ENCODE results near the gene NEK8.
"Not testable (repeated sequence)": the region's sequence is repeated elsewhere in the genome, so short reads cannot be mapped to it uniquely, and the experiment has no call there.

NEK8 gene

DNA sequence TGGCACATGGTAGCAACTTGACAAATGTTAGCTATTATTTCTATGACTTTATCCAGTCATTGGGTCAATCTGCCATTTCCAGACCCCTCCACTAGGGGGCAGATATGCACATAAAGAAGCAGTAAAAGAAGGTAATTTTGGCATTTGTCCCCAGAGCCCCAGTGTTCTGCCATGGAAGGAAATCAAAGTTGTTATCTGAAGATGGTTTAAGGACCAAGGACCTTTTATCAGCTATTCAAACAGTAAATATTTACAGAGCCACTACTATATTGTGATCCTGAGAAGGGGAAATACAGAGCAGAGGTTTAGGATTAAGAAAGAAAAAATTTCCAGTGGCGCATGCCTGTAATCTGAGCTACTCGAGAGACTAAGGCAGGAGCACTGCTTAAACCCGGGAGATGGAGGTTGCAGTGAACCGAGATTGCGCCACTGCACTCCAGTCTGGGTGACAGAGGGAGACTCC, 35.2 kb downstream of the NEK8 start:
- no peaks in the 10 kb centered on the region for H3K27me3 ChIP-seq (ENCODE audit: control insufficient read depth, insufficient read depth, low read length)
- no peak overlapping the region for H3K4me3 ChIP-seq (ENCODE audit: low read depth, low read length)
- H3K79me2 ChIP-seq, result peaks cover 3% of the 10 kb centered on the region
- H3K4me2 ChIP-seq (ENCODE audit: low read length), result no peak overlapping the region
- TF ChIP-seq, protein P1, sequence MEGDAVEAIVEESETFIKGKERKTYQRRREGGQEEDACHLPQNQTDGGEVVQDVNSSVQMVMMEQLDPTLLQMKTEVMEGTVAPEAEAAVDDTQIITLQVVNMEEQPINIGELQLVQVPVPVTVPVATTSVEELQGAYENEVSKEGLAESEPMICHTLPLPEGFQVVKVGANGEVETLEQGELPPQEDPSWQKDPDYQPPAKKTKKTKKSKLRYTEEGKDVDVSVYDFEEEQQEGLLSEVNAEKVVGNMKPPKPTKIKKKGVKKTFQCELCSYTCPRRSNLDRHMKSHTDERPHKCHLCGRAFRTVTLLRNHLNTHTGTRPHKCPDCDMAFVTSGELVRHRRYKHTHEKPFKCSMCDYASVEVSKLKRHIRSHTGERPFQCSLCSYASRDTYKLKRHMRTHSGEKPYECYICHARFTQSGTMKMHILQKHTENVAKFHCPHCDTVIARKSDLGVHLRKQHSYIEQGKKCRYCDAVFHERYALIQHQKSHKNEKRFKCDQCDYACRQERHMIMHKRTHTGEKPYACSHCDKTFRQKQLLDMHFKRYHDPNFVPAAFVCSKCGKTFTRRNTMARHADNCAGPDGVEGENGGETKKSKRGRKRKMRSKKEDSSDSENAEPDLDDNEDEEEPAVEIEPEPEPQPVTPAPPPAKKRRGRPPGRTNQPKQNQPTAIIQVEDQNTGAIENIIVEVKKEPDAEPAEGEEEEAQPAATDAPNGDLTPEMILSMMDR (IDR thresholded peaks at IDR 0.05), result peak; percentile 96
- H3K9me3 ChIP-seq (ENCODE audit: control insufficient read depth, low read length), result no peaks in the 10 kb centered on the region
- no peaks in the 10 kb centered on the region for H3K36me3 ChIP-seq (ENCODE audit: control insufficient read depth, insufficient read depth, low read length)
- peak overlapping the region; percentile 24 for H3K27ac ChIP-seq
- H3K9ac ChIP-seq, result no peak overlapping the region
- H3K4me1 ChIP-seq, result peaks cover 2% of the 10 kb centered on the region
- H2AFZ ChIP-seq, result no peak overlapping the region

DNA sequence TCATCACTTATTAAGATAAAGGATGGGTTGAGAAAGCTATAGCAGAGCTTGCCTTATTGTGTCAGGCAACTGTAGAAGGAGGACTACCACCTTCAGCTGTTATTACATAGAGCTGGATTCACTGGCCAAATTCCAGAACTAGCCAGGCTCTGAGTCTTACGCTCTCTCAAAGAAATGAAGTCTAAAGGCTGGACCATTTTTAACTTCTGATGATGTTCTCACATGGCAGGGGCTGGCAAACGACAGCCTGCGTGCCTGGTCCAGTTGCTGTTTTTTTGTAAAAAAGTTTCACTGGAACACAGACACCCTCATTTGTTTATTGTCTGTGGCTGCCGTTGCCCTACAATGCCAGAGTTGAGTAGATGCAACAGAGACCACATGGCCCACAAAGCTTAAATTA, 36.5 kb downstream of the NEK8 start:
- Histone ChIP-seq H3K27ac (no peak overlapping the region), H2AFZ (no peak overlapping the region), H3K27me3 (ENCODE audit: control insufficient read depth, insufficient read depth, low read length) (no peaks in the 10 kb centered on the region), H3K4me3 (ENCODE audit: low read depth, low read length) (no peak overlapping the region), H3K79me2 (peaks cover 8% of the 10 kb centered on the region), H3K36me3 (ENCODE audit: control insufficient read depth, insufficient read depth, low read length) (no peaks in the 10 kb centered on the region), H3K9ac (no peak overlapping the region), H3K9me3 (ENCODE audit: control insufficient read depth, low read length) (no peaks in the 10 kb centered on the region), H3K4me2 (ENCODE audit: low read length) (no peak overlapping the region), H3K4me1 (peaks cover 2% of the 10 kb centered on the region)
- TF ChIP-seq, protein P1 (IDR thresholded peaks at IDR 0.05), result no peak

DNA sequence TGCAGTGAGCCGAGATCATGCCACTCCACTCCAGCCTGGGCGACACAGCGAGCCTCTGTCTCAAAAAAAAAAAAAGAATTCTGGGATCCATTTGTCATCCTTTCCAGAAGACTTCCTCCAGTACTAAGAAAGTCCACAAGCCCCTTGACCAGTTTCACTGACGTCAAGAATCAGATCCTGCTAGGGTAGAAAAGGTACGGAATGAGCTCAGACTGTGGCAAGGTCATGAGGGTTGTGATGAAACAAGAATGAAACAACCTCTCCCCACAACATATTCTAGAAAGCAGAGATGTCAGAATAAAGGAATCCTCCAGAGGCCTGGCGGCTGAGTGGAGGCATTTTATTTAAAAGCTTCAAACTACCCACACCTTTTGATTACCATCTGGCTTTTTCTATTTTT, 45.1 kb downstream of the NEK8 start:
- TF ChIP-seq, protein P1 (IDR thresholded peaks at IDR 0.05), result no peak
- Histone ChIP-seq H3K4me3 (ENCODE audit: low read depth, low read length) (no peak overlapping the region), H3K4me1 (no peaks in the 10 kb centered on the region), H2AFZ (no peak overlapping the region), H3K4me2 (ENCODE audit: low read length) (no peak overlapping the region), H3K36me3 (ENCODE audit: control insufficient read depth, insufficient read depth, low read length) (no peaks in the 10 kb centered on the region), H3K79me2 (peaks cover 37% of the 10 kb centered on the region), H3K27me3 (ENCODE audit: control insufficient read depth, insufficient read depth, low read length) (no peaks in the 10 kb centered on the region), H3K9me3 (ENCODE audit: control insufficient read depth, low read length) (no peaks in the 10 kb centered on the region), H3K9ac (no peak overlapping the region), H3K27ac (no peak overlapping the region)

DNA sequence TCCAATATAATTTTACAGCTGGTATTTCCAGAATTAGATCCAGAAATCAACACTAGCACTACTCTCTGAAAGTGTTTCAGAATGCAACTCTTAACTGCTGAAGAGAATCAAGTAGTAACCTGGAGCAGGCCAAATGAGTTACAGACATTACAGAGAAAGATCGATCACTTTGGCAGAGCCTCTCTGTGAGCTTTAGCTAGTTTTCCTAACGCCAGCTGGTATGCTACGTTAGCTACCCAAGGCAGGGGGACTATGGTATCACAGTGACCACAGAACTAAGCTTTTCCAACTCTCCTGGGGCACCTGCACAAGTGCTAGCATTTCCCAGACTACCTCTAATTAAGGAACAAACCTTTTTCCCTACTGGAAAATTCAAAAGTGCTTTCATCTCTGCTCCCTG, 45.6 kb downstream of the NEK8 start:
- Histone ChIP-seq H3K4me3 (ENCODE audit: low read depth, low read length) (no peak overlapping the region), H3K79me2 (peaks cover 42% of the 10 kb centered on the region), H3K9ac (no peak overlapping the region), H2AFZ (no peak overlapping the region), H3K9me3 (ENCODE audit: control insufficient read depth, low read length) (no peaks in the 10 kb centered on the region), H3K27ac (no peak overlapping the region), H3K27me3 (ENCODE audit: control insufficient read depth, insufficient read depth, low read length) (no peaks in the 10 kb centered on the region), H3K4me2 (ENCODE audit: low read length) (no peak overlapping the region), H3K4me1 (no peaks in the 10 kb centered on the region), H3K36me3 (ENCODE audit: control insufficient read depth, insufficient read depth, low read length) (no peaks in the 10 kb centered on the region)
- TF ChIP-seq, protein P1 (IDR thresholded peaks at IDR 0.05), result no peak

DNA sequence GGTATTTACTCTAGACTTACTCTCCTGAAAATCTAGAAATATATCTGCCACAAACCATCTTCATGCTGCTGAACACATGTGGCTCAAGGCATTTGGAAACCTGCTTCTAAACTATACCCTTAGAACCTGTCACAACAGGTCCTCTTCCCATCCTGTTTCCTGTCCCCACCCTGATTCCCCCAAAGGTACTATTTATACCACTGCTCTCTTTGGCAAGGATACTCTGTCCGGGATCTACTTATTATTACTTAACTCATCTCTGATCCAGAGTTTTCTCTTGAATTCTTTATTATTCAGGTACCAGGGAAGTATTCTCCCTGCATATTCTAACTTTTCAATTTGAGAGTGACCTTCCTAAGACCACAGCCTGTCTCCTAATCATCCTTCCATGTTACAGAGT, 48.6 kb downstream of the NEK8 start:
- no peak overlapping the region for H3K27ac ChIP-seq
- TF ChIP-seq, protein P1 (IDR thresholded peaks at IDR 0.05), result no peak

DNA sequence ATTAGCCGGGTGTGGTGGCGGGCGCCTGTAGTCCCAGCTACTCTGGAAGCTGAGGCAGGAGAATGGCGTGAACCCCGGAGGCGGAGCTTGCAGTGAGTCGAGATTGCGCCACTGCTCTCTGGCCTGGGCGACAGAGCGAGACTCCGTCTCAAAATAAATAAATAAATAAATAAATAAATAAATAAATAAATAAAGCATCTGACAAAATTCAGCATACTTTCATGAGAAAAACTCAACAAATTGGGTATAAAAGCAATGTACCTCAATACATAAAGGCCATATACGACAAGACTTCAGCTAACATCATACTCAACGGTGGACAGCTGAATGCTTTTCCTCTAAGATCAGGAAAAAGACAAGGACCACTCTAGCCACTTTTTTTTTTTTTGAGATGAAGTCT, 51.0 kb downstream of the NEK8 start:
- not testable (repeated sequence) for H3K27me3 ChIP-seq (ENCODE audit: control insufficient read depth, insufficient read depth, low read length); H3K4me1 ChIP-seq; H3K27ac ChIP-seq; H3K9ac ChIP-seq; H3K36me3 ChIP-seq (ENCODE audit: control insufficient read depth, insufficient read depth, low read length); H3K9me3 ChIP-seq (ENCODE audit: control insufficient read depth, low read length); H3K4me3 ChIP-seq (ENCODE audit: low read depth, low read length); H3K4me2 ChIP-seq (ENCODE audit: low read length); H2AFZ ChIP-seq
- peaks cover 20% of the 10 kb centered on the region for H3K79me2 ChIP-seq

More for the DNA sequence above, 48.6 kb downstream of the NEK8 start:
- Histone ChIP-seq H2AFZ (no peak overlapping the region), H3K4me2 (ENCODE audit: low read length) (peak overlapping the region; percentile 19), H3K4me1 (no peaks in the 10 kb centered on the region), H3K27me3 (ENCODE audit: control insufficient read depth, insufficient read depth, low read length) (no peaks in the 10 kb centered on the region), H3K36me3 (ENCODE audit: control insufficient read depth, insufficient read depth, low read length) (no peaks in the 10 kb centered on the region), H3K9me3 (ENCODE audit: control insufficient read depth, low read length) (no peaks in the 10 kb centered on the region), H3K4me3 (ENCODE audit: low read depth, low read length) (no peak overlapping the region), H3K9ac (no peak overlapping the region), H3K79me2 (peaks cover 36% of the 10 kb centered on the region)

Measured in parathyroid adenoma (tissue), 2 donors.